ENCODE measurements around the gene KDM4B. TPM values are rescaled to one million over a fixed set of nuclear protein-coding genes. Genes with fewer than 3 reads are reported as not detected.

KDM4B gene
- total RNA-seq, 4 donors from 2014 or later = 26.0 to 51.2 (median 34.2) TPM

- DNase-seq (ENCODE audit: extremely low spot score) = no peak
- 93% methylated on average over 18 of the region's 20 CpGs for WGBS
- H3K27ac ChIP-seq (replicated peaks in 1 of 4) = no peak overlapping the region
- H3K4me1 ChIP-seq = peaks cover 1 to 21% (median 8%) of the 10 kb centered on the region in 4 donors
- H3K36me3 ChIP-seq = peaks cover 42 to 80% (median 72%) of the 10 kb centered on the region in 4 donors
- intact Hi-C loops (cut with DNase I) = no loop called here
- H3K9me3 ChIP-seq = no peaks in the 10 kb centered on the region
- no peak for TF ChIP-seq EP300 (IDR thresholded peaks at IDR 0.05)
- TF ChIP-seq POLR2A (IDR thresholded peaks at IDR 0.05; ENCODE audit: low read depth) = no peak
- no peak for TF ChIP-seq CTCF (IDR thresholded peaks at IDR 0.05)
- TF ChIP-seq POLR2AphosphoS5 (IDR thresholded peaks at IDR 0.05) = no peak
- no peak overlapping the region for H3K4me3 ChIP-seq
- no peaks in the 10 kb centered on the region for H3K27me3 ChIP-seq
These were observed 116.7 kb downstream of the KDM4B start for GRCh38 chr19:5085566-5085965.

DNA sequence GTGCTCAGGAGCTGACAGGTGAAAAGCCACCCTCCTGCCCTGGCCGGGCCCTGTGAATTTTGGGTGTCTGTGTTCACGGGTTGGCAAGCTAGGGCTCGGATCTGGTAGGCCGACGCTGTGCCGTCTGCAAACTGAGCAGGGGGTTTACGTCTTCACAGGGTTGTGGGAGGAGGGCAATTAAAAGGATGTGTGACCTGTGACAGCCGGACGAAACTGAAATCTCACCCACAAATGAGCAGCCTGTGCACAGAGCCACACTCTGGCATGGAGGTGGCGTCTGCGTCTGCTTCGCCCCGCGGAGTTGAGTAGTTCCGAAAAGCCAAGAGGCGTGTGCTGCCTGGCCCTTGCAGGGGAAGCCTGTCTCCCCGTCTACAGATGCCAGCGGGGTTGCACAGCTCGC is 117.3 kb downstream of the KDM4B start:
- TF ChIP-seq CTCF (IDR thresholded peaks at IDR 0.05) (no peak), POLR2A (IDR thresholded peaks at IDR 0.05; ENCODE audit: low read depth) (no peak), POLR2AphosphoS5 (IDR thresholded peaks at IDR 0.05) (no peak), EP300 (IDR thresholded peaks at IDR 0.05) (no peak)
- peaks cover 8 to 27% (median 14%) of the 10 kb centered on the region in 4 donors for H3K4me1 ChIP-seq
- no peak overlapping the region for H3K27ac ChIP-seq (replicated peaks in 1 of 4)
- H3K27me3 ChIP-seq = no peaks in the 10 kb centered on the region
- WGBS = 96% methylated on average over 15 of the region's 19 CpGs
- H3K36me3 ChIP-seq = peaks cover 39 to 73% (median 65%) of the 10 kb centered on the region in 4 donors
- no peak overlapping the region for H3K4me3 ChIP-seq
- DNase-seq (ENCODE audit: extremely low spot score) = no peak
- H3K9me3 ChIP-seq = no peaks in the 10 kb centered on the region
- intact Hi-C loops (cut with DNase I) = no loop called here

- DNase-seq (ENCODE audit: extremely low spot score) = no peak
- Histone ChIP-seq H3K36me3 (peaks cover 39 to 67% (median 59%) of the 10 kb centered on the region in 4 donors), H3K27me3 (no peaks in the 10 kb centered on the region), H3K27ac (replicated peaks in 1 of 4) (no peak overlapping the region), H3K9me3 (no peaks in the 10 kb centered on the region), H3K4me1 (peaks cover 14 to 34% (median 21%) of the 10 kb centered on the region in 4 donors), H3K4me3 (no peak overlapping the region)
- 89% methylated on average over 13 of the region's 20 CpGs for WGBS
- intact Hi-C loops (cut with DNase I) = no loop called here
- TF ChIP-seq EP300 (IDR thresholded peaks at IDR 0.05) (no peak), POLR2AphosphoS5 (IDR thresholded peaks at IDR 0.05) (no peak), CTCF (IDR thresholded peaks at IDR 0.05) (no peak), POLR2A (IDR thresholded peaks at IDR 0.05; ENCODE audit: low read depth) (no peak)
These were observed 118.0 kb downstream of the KDM4B start for GRCh38 chr19:5086725-5087439.

GRCh38 chr19:5089283-5089682 is 120.4 kb downstream of the KDM4B start:
- intact Hi-C loops (cut with DNase I) = no loop called here
- H3K9me3 ChIP-seq = no peaks in the 10 kb centered on the region
- no peak overlapping the region for H3K4me3 ChIP-seq
- TF ChIP-seq POLR2AphosphoS5 (IDR thresholded peaks at IDR 0.05) (no peak), EP300 (IDR thresholded peaks at IDR 0.05) (no peak), POLR2A (IDR thresholded peaks at IDR 0.05; ENCODE audit: low read depth) (no peak), CTCF (IDR thresholded peaks at IDR 0.05) (no peak)
- no peaks in the 10 kb centered on the region for H3K27me3 ChIP-seq
- peaks cover 25 to 47% (median 42%) of the 10 kb centered on the region in 4 donors for H3K36me3 ChIP-seq
- H3K4me1 ChIP-seq = peaks cover 21 to 36% (median 35%) of the 10 kb centered on the region in 4 donors
- WGBS = over 99% methylated on average over 8 of the region's 8 CpGs
- no peak for DNase-seq (ENCODE audit: extremely low spot score)
- no peak overlapping the region for H3K27ac ChIP-seq (replicated peaks in 1 of 4)

Data from esophagus muscularis mucosa (tissue), 4 donors.